Stomach (tissue), 9 donors: ENCODE measurements around the gene TMEM52. TPM values are rescaled to one million over a fixed set of nuclear protein-coding genes. Genes with fewer than 3 reads are reported as not detected.
A peak's percentile ranks its signal among the peaks of the same experiment; 100 is the strongest.

ENCODE experiments used
- DNase-seq, 2 donors: peaks; one replicate each; pipeline versions ENCODE4 v3.0.0 to v3.0.0-alpha.2; 2013 to 2019
- H3K27ac ChIP-seq, 5 donors: fragments of 200-600 bp in 4 of 5; sonication (generic) in 4 of 5; one replicate each; pipeline ENCODE4 v1.5.1; 2013 to 2019; ENCODE audit warnings: mild to moderate bottlenecking in 1 of 5, moderate library complexity in 1 of 5
- H3K27me3 ChIP-seq, 3 donors: fragments of 200-600 bp; sonication (generic); one replicate each; pipeline ENCODE4 v1.5.1; 2017 to 2019; ENCODE audit warnings: mixed run types in 1 of 3
- H3K36me3 ChIP-seq, 4 donors: fragments of 200-600 bp; sonication (generic); 1 replicate in 3 of 4; 2 replicates in 1 of 4; pipeline ENCODE4 v1.5.1; 2016 to 2019
- H3K4me1 ChIP-seq, 4 donors: fragments of 200-600 bp; sonication (generic); one replicate each; pipeline ENCODE4 v1.5.1; 2016 to 2019
- H3K4me3 ChIP-seq, 4 donors: fragments of 200-600 bp; sonication (generic) in 3 of 4; one replicate each; pipeline ENCODE4 v1.5.1; 2016 to 2019; ENCODE audit warnings: mild to moderate bottlenecking in 1 of 4
- H3K9me3 ChIP-seq, 4 donors: fragments of 200-600 bp; sonication (generic); one replicate each; pipeline ENCODE4 v1.5.1; 2016 to 2019
- EP300 ChIP-seq: sonication (generic); formaldehyde crosslinking; IDR thresholded peaks from one replicate; pipeline ENCODE4 v1.6.1; 2017; ENCODE audit warnings: antibody characterized with exemption
- POLR2A ChIP-seq, 4 donors: fragments of 450-650 bp; IDR thresholded peaks; one replicate each; pipeline ENCODE4 v1.6.1; 2016; ENCODE audit warnings: antibody characterized with exemption in 4 of 4, control low read depth in 2 of 4, mild to moderate bottlenecking in 1 of 4, moderate library complexity in 1 of 4
- POLR2AphosphoS5 ChIP-seq, 3 donors: sonication (generic); formaldehyde crosslinking; IDR thresholded peaks; one replicate each; pipeline ENCODE4 v1.6.1; 2016; ENCODE audit warnings: antibody characterized with exemption in 3 of 3
- WGBS, 5 donors: extraction: QIAGEN DNeasy Blood & Tissue Kit in 3 of 5; methylation state at CpG; one replicate each; pipeline versions ENCODE4 v1.1.5 to v1.1.7; 2013 to 2018; 5-methylcytosine and 5-hydroxymethylcytosine counted together
- intact Hi-C: fragments of 100-400 bp; cut with DNase I; formaldehyde crosslinking; loops from one replicate; pipeline ENCODE4 v1.15.1; 2023; ENCODE audit warnings: low total_unique reads
- polyA plus RNA-seq, 3 donors: library from polyadenylated mRNA; stranded (reverse); fragments of 200-250 nt; gene quantifications; one replicate each; pipeline ENCODE4 v1.2.3, GENCODE V29; 2013
- total RNA-seq, 5 donors: library from RNA; depleted of rRNA; stranded (reverse); fragments of >200 nt; gene quantifications; one replicate each; pipeline versions ENCODE4 v1.1.0 to v1.2.3, GENCODE V29; 2014 to 2016
- TF ChIP-seq, protein P1 (sequence below), 7 experiments: fragments of 450-650 bp in 4 of 7; fragments of 200-600 bp in 3 of 7; sonication (generic) in 3 of 7; IDR thresholded peaks; one replicate each; pipeline ENCODE4 v1.5.1; 2016 to 2019; ENCODE audit warnings: antibody characterized with exemption in 7 of 7, control low read depth in 2 of 7, mild to moderate bottlenecking in 1 of 7
- donor health status: healthy with polysubstance abuse.
- donor health status: Bipolar disorder and iron deficiency.
- donor health status: healthy.

TMEM52 gene
- total and polyA plus RNA-seq, 8 donors: 5.0 to 10.4 (median 8.0) TPM; not detected in 4

DNA sequence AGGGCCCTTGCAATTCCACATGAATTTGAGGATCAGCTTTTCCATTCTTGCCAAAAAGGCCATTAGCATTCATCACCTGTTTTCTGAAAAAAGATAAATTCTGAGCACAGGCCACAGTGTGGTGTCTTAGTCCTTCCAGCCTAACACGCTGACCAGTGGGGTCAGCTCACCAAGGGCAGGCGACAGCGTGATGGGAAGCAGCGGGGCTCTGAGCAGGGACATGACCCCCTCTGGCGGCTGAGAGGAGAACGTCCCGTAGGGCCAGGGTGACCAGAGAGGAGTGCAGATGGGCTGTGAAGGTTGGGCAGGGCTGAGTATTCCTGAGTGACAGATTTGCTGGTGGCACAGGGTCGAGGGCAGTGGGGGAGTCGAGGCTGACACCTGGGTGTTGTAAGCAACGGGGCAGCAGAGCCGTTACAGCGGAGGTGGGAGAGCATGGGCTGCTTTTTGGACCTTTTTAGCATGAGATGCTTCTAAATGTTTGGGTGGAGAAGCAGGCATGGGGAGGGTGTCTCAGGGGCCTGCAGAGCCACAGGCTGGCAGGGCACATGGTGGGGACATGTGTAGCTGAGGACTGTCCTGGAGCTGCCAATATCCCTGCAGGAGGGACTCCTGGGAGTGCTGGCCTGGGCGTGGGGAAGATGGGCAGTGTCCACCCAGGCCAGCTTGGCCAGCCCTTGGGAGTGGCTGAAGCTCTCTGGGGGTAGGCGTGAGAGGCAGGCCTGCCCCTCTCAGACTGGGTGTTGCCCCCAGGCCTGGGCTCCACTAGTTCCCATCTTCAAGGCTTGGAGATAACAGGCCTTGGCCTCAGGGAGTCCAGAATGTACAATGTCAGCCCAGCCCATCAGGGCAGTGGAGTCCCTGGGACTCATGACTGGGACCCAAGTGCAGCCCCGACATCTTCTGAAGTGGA, 12.6 kb downstream of the TMEM52 start:
- DNase-seq: peak; percentile 89 to 93
- TF ChIP-seq POLR2A (IDR thresholded peaks at IDR 0.05) (no peak), EP300 (no peak), POLR2AphosphoS5 (IDR thresholded peaks at IDR 0.05) (peak; percentile 22 to 90 (median 63))
- TF ChIP-seq, protein P1, sequence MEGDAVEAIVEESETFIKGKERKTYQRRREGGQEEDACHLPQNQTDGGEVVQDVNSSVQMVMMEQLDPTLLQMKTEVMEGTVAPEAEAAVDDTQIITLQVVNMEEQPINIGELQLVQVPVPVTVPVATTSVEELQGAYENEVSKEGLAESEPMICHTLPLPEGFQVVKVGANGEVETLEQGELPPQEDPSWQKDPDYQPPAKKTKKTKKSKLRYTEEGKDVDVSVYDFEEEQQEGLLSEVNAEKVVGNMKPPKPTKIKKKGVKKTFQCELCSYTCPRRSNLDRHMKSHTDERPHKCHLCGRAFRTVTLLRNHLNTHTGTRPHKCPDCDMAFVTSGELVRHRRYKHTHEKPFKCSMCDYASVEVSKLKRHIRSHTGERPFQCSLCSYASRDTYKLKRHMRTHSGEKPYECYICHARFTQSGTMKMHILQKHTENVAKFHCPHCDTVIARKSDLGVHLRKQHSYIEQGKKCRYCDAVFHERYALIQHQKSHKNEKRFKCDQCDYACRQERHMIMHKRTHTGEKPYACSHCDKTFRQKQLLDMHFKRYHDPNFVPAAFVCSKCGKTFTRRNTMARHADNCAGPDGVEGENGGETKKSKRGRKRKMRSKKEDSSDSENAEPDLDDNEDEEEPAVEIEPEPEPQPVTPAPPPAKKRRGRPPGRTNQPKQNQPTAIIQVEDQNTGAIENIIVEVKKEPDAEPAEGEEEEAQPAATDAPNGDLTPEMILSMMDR (IDR thresholded peaks at IDR 0.05): peak in 5 of 7 experiments; percentile 83 to 97 (median 91)
- Histone ChIP-seq H3K4me3 (no peak overlapping the region), H3K4me1 (peaks cover 26 to 39% (median 37%) of the 10 kb centered on the region in 4 donors), H3K9me3 (no peaks in the 10 kb centered on the region), H3K36me3 (no peaks in the 10 kb centered on the region), H3K27ac (peak overlapping the region in 3 of 5 donors; percentile 4 to 23 (median 9)), H3K27me3 (peaks cover 0 to 5% (median 0%) of the 10 kb centered on the region in 3 donors)
- intact Hi-C loops: loop anchor here (10.0 kb wide), 1 partner anchor 142 kb away; no protein-coding TSS in a partner anchor
- WGBS, 5 donors: 6 to 24% (median 20%) methylated on average over 12 to 15 of the region's 15 CpGs

DNA sequence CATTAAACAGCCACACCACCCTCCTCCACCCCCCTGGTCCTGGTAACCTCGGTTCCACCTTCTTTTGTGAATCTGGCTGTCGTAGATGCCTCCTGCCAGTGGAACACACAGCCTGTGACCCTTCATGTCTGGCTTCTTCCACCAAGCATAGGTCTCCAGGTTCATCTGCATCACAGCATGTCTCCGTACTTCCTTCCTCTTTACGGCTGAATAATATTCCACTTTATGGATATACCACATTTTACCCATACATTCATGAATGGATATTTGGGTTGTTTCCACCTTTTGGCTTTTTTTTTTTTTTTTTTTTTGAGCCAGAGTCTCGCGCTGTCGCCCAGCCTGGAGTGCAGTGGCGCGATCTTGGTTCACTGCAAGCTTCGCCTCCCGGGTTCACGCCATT, 15.9 kb downstream of the TMEM52 start:
- WGBS, 5 donors: 90 to 98% (median 93%) methylated on average over 12 of the region's 12 CpGs
- no peak for TF ChIP-seq POLR2A (IDR thresholded peaks at IDR 0.05)
- no peak for TF ChIP-seq POLR2AphosphoS5 (IDR thresholded peaks at IDR 0.05)
- TF ChIP-seq, protein P1 (IDR thresholded peaks at IDR 0.05): no peak
- TF ChIP-seq EP300: no peak
- Histone ChIP-seq H3K4me3 (no peak overlapping the region), H3K27me3 (peaks cover 0 to 19% (median 0%) of the 10 kb centered on the region in 3 donors), H3K27ac (no peak overlapping the region), H3K36me3 (no peaks in the 10 kb centered on the region), H3K9me3 (no peaks in the 10 kb centered on the region), H3K4me1 (peaks cover 19 to 24% (median 22%) of the 10 kb centered on the region in 4 donors)
- intact Hi-C loops: loop anchor here (10.0 kb wide), 1 partner anchor 138 kb away; no protein-coding TSS in a partner anchor
- DNase-seq: no peak

DNA sequence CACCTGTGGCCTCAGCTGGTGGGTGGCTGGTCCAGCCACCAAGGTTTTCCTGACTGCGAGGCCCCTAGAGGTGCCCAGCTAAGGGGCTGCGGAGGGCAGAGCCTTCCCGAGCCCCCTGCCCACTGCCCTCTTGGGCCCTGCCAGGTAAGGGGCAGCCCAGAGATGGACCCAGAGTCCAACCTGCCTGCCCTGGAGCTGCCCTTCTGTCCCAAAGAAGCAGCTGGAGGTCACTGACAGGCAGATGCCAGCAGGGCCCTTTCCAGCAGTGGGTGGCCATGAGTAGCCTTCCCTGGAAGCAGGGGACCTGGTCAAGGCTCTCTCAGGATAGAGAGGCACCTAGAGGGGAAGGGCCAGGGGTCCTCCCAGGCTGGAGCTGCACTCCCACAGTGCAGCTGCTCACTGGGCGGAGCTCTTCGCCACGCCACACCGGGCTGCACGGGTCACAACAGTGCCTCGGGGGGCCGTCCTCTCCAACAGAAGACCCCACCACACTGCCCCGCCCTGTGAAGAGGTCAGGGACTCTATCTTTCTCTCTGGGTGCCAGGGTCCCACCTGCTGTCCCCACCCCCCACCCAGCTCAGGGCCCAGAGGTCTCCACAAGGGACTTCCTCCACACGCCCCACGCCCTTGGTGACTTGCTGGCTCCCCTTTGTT, 17.3 kb downstream of the TMEM52 start:
- DNase-seq: peak in 1 of 2 donors; percentile 2
- WGBS, 5 donors: 74 to 91% (median 76%) methylated on average over 8 to 13 of the region's 13 CpGs
- TF ChIP-seq POLR2A (IDR thresholded peaks at IDR 0.05) (no peak), POLR2AphosphoS5 (IDR thresholded peaks at IDR 0.05) (no peak)
- TF ChIP-seq, protein P1 (IDR thresholded peaks at IDR 0.05): no peak
- Histone ChIP-seq H3K4me3 (no peak overlapping the region), H3K9me3 (no peaks in the 10 kb centered on the region), H3K27me3 (peaks cover 0 to 19% (median 0%) of the 10 kb centered on the region in 3 donors), H3K27ac (no peak overlapping the region), H3K4me1 (peaks cover 5 to 15% (median 12%) of the 10 kb centered on the region in 4 donors), H3K36me3 (no peaks in the 10 kb centered on the region)
- intact Hi-C loops: loop anchor here (10.0 kb wide), 1 partner anchor 137 kb away; no protein-coding TSS in a partner anchor
